Measurements from ENCODE around the gene UBE2G2.

The UBE2G2 gene

DNA sequence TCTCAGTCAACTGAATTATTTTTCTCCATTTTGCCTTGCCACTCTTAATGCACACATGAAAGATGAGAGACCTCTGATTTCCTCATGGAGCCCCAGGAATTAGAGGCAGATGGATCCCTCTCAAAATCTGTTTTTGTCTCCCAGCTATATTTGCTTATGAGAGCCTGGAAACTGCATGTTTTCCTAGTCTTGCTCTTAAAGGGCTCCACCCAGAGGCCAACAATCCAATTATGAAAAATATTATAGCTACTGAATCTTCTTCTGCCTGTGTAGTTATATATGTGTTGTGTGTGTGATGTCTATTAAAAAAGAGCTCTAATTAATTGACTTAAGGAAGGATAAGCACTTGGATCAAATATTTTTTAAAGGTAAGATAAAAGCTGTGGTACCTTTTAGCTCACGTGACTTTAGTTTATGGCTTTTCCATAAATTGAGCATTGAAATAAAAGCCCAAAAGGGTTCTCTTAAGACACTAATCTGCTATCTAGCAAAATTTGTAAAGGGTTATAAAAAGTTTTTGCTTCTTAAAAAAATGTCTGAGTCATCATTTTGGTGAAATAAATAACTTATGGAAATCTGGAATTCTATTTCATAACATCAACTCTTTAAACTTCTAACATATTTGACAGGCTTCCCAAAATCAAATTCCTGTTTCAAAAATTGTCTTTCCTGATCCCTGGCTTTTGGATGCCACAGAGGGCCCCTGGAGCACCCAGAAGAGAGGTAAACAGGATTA lies 59.0 kb downstream of the UBE2G2 start:
- no peak overlapping the region for H3K4me2 ChIP-seq (ENCODE audit: insufficient read depth, low read length)
- no peak overlapping the region for H2AFZ ChIP-seq (ENCODE audit: low read depth, low read length)
- H3K27ac ChIP-seq (ENCODE audit: low read length), result no peak overlapping the region
- TF ChIP-seq CTCF (IDR thresholded peaks at IDR 0.05; ENCODE audit: borderline replicate concordance, extremely low read depth, low read length, poor library complexity, severe bottlenecking), result no peak
- TF ChIP-seq EZH2 (IDR thresholded peaks at IDR 0.05; ENCODE audit: borderline replicate concordance, low read depth, low read length, severe bottlenecking), result no peak
- H3K79me2 ChIP-seq (ENCODE audit: insufficient read depth, low read length), result no peaks in the 10 kb centered on the region
- ATAC-seq (ENCODE audit: insufficient read depth, low read depth) (no peak), DNase-seq (no peak)
- H3K9me3 ChIP-seq (ENCODE audit: insufficient read depth, low read length, severe bottlenecking), result peaks cover 15% of the 10 kb centered on the region
- no peak overlapping the region for H3K4me3 ChIP-seq (ENCODE audit: low read depth in 1 of 2, low read length in 2 of 2)
- H3K36me3 ChIP-seq (ENCODE audit: insufficient read depth, low read length), result no peaks in the 10 kb centered on the region
- H4K20me1 ChIP-seq (ENCODE audit: insufficient read depth, low read length), result no peaks in the 10 kb centered on the region
- no peak overlapping the region for H3K9ac ChIP-seq (ENCODE audit: low read depth, low read length)
- H3K27me3 ChIP-seq (ENCODE audit: insufficient read depth, low read length, poor library complexity), result no peaks in the 10 kb centered on the region
- H3K4me1 ChIP-seq (ENCODE audit: insufficient read depth, low read length), result no peaks in the 10 kb centered on the region

DNA sequence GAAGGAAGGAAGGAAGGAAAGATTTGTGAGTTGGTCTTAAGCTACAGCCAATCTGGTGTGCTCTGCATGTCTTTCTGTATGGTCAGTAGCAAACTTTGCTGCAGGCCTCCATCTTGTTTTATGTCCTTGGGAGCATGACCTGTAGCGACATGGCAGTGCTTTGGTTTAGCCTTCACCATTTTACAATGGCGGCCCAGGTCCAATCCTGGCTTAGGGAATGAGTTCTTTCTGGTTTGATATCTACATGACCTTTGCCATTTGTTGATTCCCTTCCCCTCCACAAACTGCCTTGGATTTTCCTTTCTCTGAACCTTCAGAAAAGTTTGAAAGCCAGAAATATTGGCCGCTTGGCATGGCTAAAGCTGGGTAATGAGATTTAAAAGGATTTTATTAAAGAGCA lies 59.7 kb downstream of the UBE2G2 start:
- TF ChIP-seq CTCF (IDR thresholded peaks at IDR 0.05; ENCODE audit: borderline replicate concordance, extremely low read depth, low read length, poor library complexity, severe bottlenecking) (no peak), EZH2 (IDR thresholded peaks at IDR 0.05; ENCODE audit: borderline replicate concordance, low read depth, low read length, severe bottlenecking) (no peak)
- H3K27ac ChIP-seq (ENCODE audit: low read length), result no peak overlapping the region
- no peak for ATAC-seq (ENCODE audit: insufficient read depth, low read depth)
- H3K36me3 ChIP-seq (ENCODE audit: insufficient read depth, low read length), result no peaks in the 10 kb centered on the region
- H3K9ac ChIP-seq (ENCODE audit: low read depth, low read length), result no peak overlapping the region
- H3K4me2 ChIP-seq (ENCODE audit: insufficient read depth, low read length), result no peak overlapping the region
- no peak for DNase-seq
- peaks cover 20% of the 10 kb centered on the region for H3K9me3 ChIP-seq (ENCODE audit: insufficient read depth, low read length, severe bottlenecking)
- H2AFZ ChIP-seq (ENCODE audit: low read depth, low read length), result no peak overlapping the region
- H3K27me3 ChIP-seq (ENCODE audit: insufficient read depth, low read length, poor library complexity), result no peaks in the 10 kb centered on the region
- no peaks in the 10 kb centered on the region for H3K4me1 ChIP-seq (ENCODE audit: insufficient read depth, low read length)
- H3K4me3 ChIP-seq (ENCODE audit: low read depth in 1 of 2, low read length in 2 of 2), result no peak overlapping the region
- H3K79me2 ChIP-seq (ENCODE audit: insufficient read depth, low read length), result no peaks in the 10 kb centered on the region
- no peaks in the 10 kb centered on the region for H4K20me1 ChIP-seq (ENCODE audit: insufficient read depth, low read length)

DNA sequence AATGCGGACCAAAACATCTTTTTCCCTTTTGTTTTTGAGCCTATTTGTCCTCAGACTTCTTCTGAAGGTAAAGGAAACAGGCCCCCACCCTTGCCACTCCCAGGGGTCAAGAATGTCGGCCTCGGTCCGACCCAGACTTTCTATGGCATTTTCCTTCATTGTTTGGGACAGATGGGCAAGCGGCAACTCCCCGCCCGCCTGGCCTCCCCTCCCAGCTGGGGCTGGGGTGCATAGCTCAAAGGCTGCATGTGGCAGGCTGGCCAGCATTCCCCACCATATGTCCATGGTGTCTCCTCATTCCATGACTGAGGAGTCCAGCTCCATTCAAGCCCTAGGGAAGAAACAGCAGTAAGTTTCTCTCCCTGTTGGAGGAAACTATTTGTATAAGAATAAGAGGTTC lies 60.9 kb downstream of the UBE2G2 start:
- Histone ChIP-seq H3K27ac (ENCODE audit: low read length) (no peak overlapping the region), H3K27me3 (ENCODE audit: insufficient read depth, low read length, poor library complexity) (no peaks in the 10 kb centered on the region), H3K4me2 (ENCODE audit: insufficient read depth, low read length) (no peak overlapping the region), H3K79me2 (ENCODE audit: insufficient read depth, low read length) (no peaks in the 10 kb centered on the region), H4K20me1 (ENCODE audit: insufficient read depth, low read length) (no peaks in the 10 kb centered on the region), H3K36me3 (ENCODE audit: insufficient read depth, low read length) (no peaks in the 10 kb centered on the region), H3K4me3 (ENCODE audit: low read depth in 1 of 2, low read length in 2 of 2) (no peak overlapping the region), H3K4me1 (ENCODE audit: insufficient read depth, low read length) (no peaks in the 10 kb centered on the region), H2AFZ (ENCODE audit: low read depth, low read length) (no peak overlapping the region), H3K9me3 (ENCODE audit: insufficient read depth, low read length, severe bottlenecking) (peaks cover 22% of the 10 kb centered on the region), H3K9ac (ENCODE audit: low read depth, low read length) (no peak overlapping the region)
- ATAC-seq (ENCODE audit: insufficient read depth, low read depth) (no peak), DNase-seq (no peak)
- TF ChIP-seq EZH2 (IDR thresholded peaks at IDR 0.05; ENCODE audit: borderline replicate concordance, low read depth, low read length, severe bottlenecking) (no peak), CTCF (IDR thresholded peaks at IDR 0.05; ENCODE audit: borderline replicate concordance, extremely low read depth, low read length, poor library complexity, severe bottlenecking) (no peak)
